GM11168 (cell line): ENCODE results near the gene TGM4.

ENCODE experiments used
- in situ Hi-C: fragments of 300-500 bp; cut with MboI; formaldehyde crosslinking; loops from one replicate; pipeline ENCODE4 v1.12.0; 2022; ENCODE audit warnings: low sequenced_read_pairs; ENCODE audit not compliant: unreplicated experiment

Gene TGM4

GRCh38 chr3:44910693-44911092 lies 36.3 kb downstream of the TGM4 start:
- in situ Hi-C loops: loop anchor here (25.0 kb wide), 1 partner anchor 373 kb away; no protein-coding TSS in a partner anchor

- in situ Hi-C loops: loop anchor here (25.0 kb wide), 1 partner anchor 377 kb away; no protein-coding TSS in a partner anchor
These were observed 39.6 kb downstream of the TGM4 start for GRCh38 chr3:44913868-44914468.

GRCh38 chr3:44914936-44915335 lies 40.5 kb downstream of the TGM4 start:
- in situ Hi-C loops: loop anchor here (25.0 kb wide), 1 partner anchor 378 kb away; no protein-coding TSS in a partner anchor

GRCh38 chr3:44915702-44916438 lies 41.5 kb downstream of the TGM4 start:
- in situ Hi-C loops: loop anchor here (25.0 kb wide), 1 partner anchor 379 kb away; no protein-coding TSS in a partner anchor

GRCh38 chr3:44918087-44918486 lies 43.7 kb downstream of the TGM4 start:
- in situ Hi-C loops: loop anchor here (25.0 kb wide), 1 partner anchor 381 kb away; no protein-coding TSS in a partner anchor

- in situ Hi-C loops: loop anchor here (25.0 kb wide), 1 partner anchor 381 kb away; no protein-coding TSS in a partner anchor
These were observed 44.2 kb downstream of the TGM4 start for GRCh38 chr3:44918581-44918980.

- in situ Hi-C loops: loop anchor here (25.0 kb wide), 1 partner anchor 383 kb away; no protein-coding TSS in a partner anchor
These were observed 45.7 kb downstream of the TGM4 start for GRCh38 chr3:44920081-44920480.

GRCh38 chr3:44923632-44924456 lies 49.4 kb downstream of the TGM4 start:
- in situ Hi-C loops: loop anchor here (25.0 kb wide), 1 partner anchor 387 kb away; no protein-coding TSS in a partner anchor

GRCh38 chr3:44924457-44925084 lies 50.2 kb downstream of the TGM4 start:
- in situ Hi-C loops: loop anchor here (25.0 kb wide), 1 partner anchor 387 kb away; no protein-coding TSS in a partner anchor

GRCh38 chr3:44926172-44926571 lies 51.8 kb downstream of the TGM4 start:
- in situ Hi-C loops: no loop called here

- in situ Hi-C loops: no loop called here
These were observed 52.5 kb downstream of the TGM4 start for GRCh38 chr3:44926921-44927320.

GRCh38 chr3:44927371-44927770 lies 53.0 kb downstream of the TGM4 start:
- in situ Hi-C loops: no loop called here

- in situ Hi-C loops: no loop called here
These were observed 55.4 kb downstream of the TGM4 start for GRCh38 chr3:44929782-44930181.

- in situ Hi-C loops: no loop called here
These were observed 56.5 kb downstream of the TGM4 start for GRCh38 chr3:44930911-44931310.

- in situ Hi-C loops: no loop called here
These were observed 57.4 kb downstream of the TGM4 start for GRCh38 chr3:44931791-44932190.

GRCh38 chr3:44932271-44932670 lies 57.9 kb downstream of the TGM4 start:
- in situ Hi-C loops: no loop called here

GRCh38 chr3:44932986-44933944 lies 58.9 kb downstream of the TGM4 start:
- in situ Hi-C loops: no loop called here

- in situ Hi-C loops: no loop called here
These were observed 65.2 kb downstream of the TGM4 start for GRCh38 chr3:44939581-44940036.
